Sigmoid colon (tissue), 4 donors: ENCODE measurements around the gene PATJ.

ENCODE experiments used
- CTCF ChIP-seq, 4 experiments: fragments of 450-650 bp in 3 of 4; fragments of 200-600 bp in 1 of 4; IDR thresholded peaks; one replicate each; pipeline ENCODE4 v1.5.1; 2016 to 2019; ENCODE audit warnings: antibody characterized with exemption in 4 of 4, mild to moderate bottlenecking in 3 of 4, moderate library complexity in 2 of 4
- EP300 ChIP-seq, 4 donors: sonication (generic); formaldehyde crosslinking; IDR thresholded peaks; one replicate each; pipeline ENCODE4 v1.6.1; 2017; ENCODE audit warnings: antibody characterized with exemption in 4 of 4
- POLR2A ChIP-seq, 2 donors: fragments of 450-650 bp; IDR thresholded peaks; one replicate each; pipeline ENCODE4 v1.6.1; 2016; ENCODE audit warnings: antibody characterized with exemption in 2 of 2, mild to moderate bottlenecking in 2 of 2, moderate library complexity in 2 of 2
- POLR2AphosphoS5 ChIP-seq, 4 donors: sonication (generic); formaldehyde crosslinking; IDR thresholded peaks; one replicate each; pipeline ENCODE4 v1.6.1; 2017; ENCODE audit warnings: antibody characterized with exemption in 4 of 4

GRCh38 chr1:62207187-62207586, 464.9 kb downstream of the PATJ start:
- TF ChIP-seq CTCF (IDR thresholded peaks at IDR 0.05), result no peak
- TF ChIP-seq POLR2A (IDR thresholded peaks at IDR 0.05), result no peak
- TF ChIP-seq EP300 (IDR thresholded peaks at IDR 0.05), result no peak
- TF ChIP-seq POLR2AphosphoS5 (IDR thresholded peaks at IDR 0.05), result no peak
